ENCODE measurements around the gene SEMA3A.

- TF ChIP-seq, protein P1, sequence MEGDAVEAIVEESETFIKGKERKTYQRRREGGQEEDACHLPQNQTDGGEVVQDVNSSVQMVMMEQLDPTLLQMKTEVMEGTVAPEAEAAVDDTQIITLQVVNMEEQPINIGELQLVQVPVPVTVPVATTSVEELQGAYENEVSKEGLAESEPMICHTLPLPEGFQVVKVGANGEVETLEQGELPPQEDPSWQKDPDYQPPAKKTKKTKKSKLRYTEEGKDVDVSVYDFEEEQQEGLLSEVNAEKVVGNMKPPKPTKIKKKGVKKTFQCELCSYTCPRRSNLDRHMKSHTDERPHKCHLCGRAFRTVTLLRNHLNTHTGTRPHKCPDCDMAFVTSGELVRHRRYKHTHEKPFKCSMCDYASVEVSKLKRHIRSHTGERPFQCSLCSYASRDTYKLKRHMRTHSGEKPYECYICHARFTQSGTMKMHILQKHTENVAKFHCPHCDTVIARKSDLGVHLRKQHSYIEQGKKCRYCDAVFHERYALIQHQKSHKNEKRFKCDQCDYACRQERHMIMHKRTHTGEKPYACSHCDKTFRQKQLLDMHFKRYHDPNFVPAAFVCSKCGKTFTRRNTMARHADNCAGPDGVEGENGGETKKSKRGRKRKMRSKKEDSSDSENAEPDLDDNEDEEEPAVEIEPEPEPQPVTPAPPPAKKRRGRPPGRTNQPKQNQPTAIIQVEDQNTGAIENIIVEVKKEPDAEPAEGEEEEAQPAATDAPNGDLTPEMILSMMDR (IDR thresholded peaks at IDR 0.05; ENCODE audit: insufficient read depth, low read length, poor library complexity, severe bottlenecking): no peak
- no peak for TF ChIP-seq EZH2phosphoT487 (conservative IDR thresholded peaks at IDR 0.05; ENCODE audit: low read length)
Observed at GRCh38 chr7:84142726-84143125, 51.9 kb downstream of the SEMA3A start.

Measured in SU-DHL-6 (cell line).